Tibial nerve (tissue), 4 donors: Measurements from ENCODE around the gene PLA2G4D. TPM values are rescaled to one million over a fixed set of nuclear protein-coding genes. Genes with fewer than 3 reads are reported as not detected.

ENCODE experiments used
- DNase-seq, 2 donors: peaks; one replicate each; pipeline ENCODE4 v3.0.0-alpha.2; 2019; ENCODE audit warnings: low spot score in 2 of 2
- H3K27ac ChIP-seq, 4 donors: fragments of 200-600 bp; sonication (generic) in 3 of 4; one replicate each; pipeline ENCODE4 v1.5.1; 2017 to 2019; ENCODE audit warnings: mild to moderate bottlenecking in 1 of 4
- H3K27me3 ChIP-seq, 2 donors: fragments of 200-600 bp; sonication (generic) in 1 of 2; one replicate each; pipeline versions ENCODE4 v1.5.1 to v1.6.0; 2017 to 2019
- H3K36me3 ChIP-seq, 3 donors: fragments of 200-600 bp; sonication (generic); one replicate each; pipeline ENCODE4 v1.5.1; 2018 to 2019
- H3K4me1 ChIP-seq, 4 donors: fragments of 200-600 bp; sonication (generic) in 3 of 4; one replicate each; pipeline ENCODE4 v1.5.1; 2017 to 2019
- H3K4me3 ChIP-seq, 4 donors: fragments of 200-600 bp; sonication (generic) in 3 of 4; one replicate each; pipeline ENCODE4 v1.5.1; 2017 to 2019; ENCODE audit warnings: mild to moderate bottlenecking in 1 of 4, moderate library complexity in 1 of 4
- H3K9me3 ChIP-seq, 4 donors: fragments of 200-600 bp; sonication (generic) in 3 of 4; one replicate each; pipeline ENCODE4 v1.5.1; 2017 to 2019
- EP300 ChIP-seq, 2 donors: sonication (generic); formaldehyde crosslinking; IDR thresholded peaks; one replicate each; pipeline ENCODE4 v1.6.1; 2017; ENCODE audit warnings: antibody characterized with exemption in 2 of 2, mild to moderate bottlenecking in 1 of 2
- POLR2A ChIP-seq, 2 donors: fragments of 450-650 bp; IDR thresholded peaks; one replicate each; pipeline ENCODE4 v1.6.1; 2017; ENCODE audit warnings: antibody characterized with exemption in 2 of 2, mild to moderate bottlenecking in 2 of 2, moderate library complexity in 2 of 2
- WGBS, 2 donors: methylation state at CpG; one replicate each; pipeline ENCODE4 v1.1.5; 2018; 5-methylcytosine and 5-hydroxymethylcytosine counted together
- total RNA-seq, 4 donors: library from RNA; depleted of rRNA; stranded (reverse); fragments of >200 nt; gene quantifications; one replicate each; pipeline ENCODE4 v1.1.0, GENCODE V29; 2016
- TF ChIP-seq, protein P1 (sequence below), 5 experiments: fragments of 200-600 bp in 3 of 5; fragments of 450-650 bp in 2 of 5; sonication (generic) in 3 of 5; IDR thresholded peaks; one replicate each; pipeline ENCODE4 v1.5.1; 2016 to 2019; ENCODE audit warnings: antibody characterized with exemption in 5 of 5, mild to moderate bottlenecking in 3 of 5, moderate library complexity in 2 of 5

PLA2G4D gene
- total RNA-seq, 4 donors from 2014 or later, result not detected

GRCh38 chr15:42033214-42033873, 61.0 kb downstream of the PLA2G4D start:
- Histone ChIP-seq H3K27ac (no peak overlapping the region), H3K4me1 (no peaks in the 10 kb centered on the region), H3K36me3 (no peaks in the 10 kb centered on the region), H3K27me3 (no peaks in the 10 kb centered on the region), H3K4me3 (no peak overlapping the region), H3K9me3 (no peaks in the 10 kb centered on the region)
- no peak for DNase-seq
- TF ChIP-seq, protein P1, sequence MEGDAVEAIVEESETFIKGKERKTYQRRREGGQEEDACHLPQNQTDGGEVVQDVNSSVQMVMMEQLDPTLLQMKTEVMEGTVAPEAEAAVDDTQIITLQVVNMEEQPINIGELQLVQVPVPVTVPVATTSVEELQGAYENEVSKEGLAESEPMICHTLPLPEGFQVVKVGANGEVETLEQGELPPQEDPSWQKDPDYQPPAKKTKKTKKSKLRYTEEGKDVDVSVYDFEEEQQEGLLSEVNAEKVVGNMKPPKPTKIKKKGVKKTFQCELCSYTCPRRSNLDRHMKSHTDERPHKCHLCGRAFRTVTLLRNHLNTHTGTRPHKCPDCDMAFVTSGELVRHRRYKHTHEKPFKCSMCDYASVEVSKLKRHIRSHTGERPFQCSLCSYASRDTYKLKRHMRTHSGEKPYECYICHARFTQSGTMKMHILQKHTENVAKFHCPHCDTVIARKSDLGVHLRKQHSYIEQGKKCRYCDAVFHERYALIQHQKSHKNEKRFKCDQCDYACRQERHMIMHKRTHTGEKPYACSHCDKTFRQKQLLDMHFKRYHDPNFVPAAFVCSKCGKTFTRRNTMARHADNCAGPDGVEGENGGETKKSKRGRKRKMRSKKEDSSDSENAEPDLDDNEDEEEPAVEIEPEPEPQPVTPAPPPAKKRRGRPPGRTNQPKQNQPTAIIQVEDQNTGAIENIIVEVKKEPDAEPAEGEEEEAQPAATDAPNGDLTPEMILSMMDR (IDR thresholded peaks at IDR 0.05), result no peak
- no peak for TF ChIP-seq POLR2A (IDR thresholded peaks at IDR 0.05)
- TF ChIP-seq EP300 (IDR thresholded peaks at IDR 0.05), result no peak
- 90 to 93% methylated on average over 3 of the region's 3 CpGs for WGBS, 2 donors

GRCh38 chr15:42032376-42033213, 61.8 kb downstream of the PLA2G4D start:
- H3K4me1 ChIP-seq, result no peaks in the 10 kb centered on the region
- 88% methylated on average over 9 of the region's 9 CpGs for WGBS, 2 donors
- no peak overlapping the region for H3K27ac ChIP-seq
- no peaks in the 10 kb centered on the region for H3K36me3 ChIP-seq
- TF ChIP-seq EP300 (IDR thresholded peaks at IDR 0.05) (no peak), POLR2A (IDR thresholded peaks at IDR 0.05) (no peak)
- TF ChIP-seq, protein P1 (IDR thresholded peaks at IDR 0.05), result no peak
- H3K9me3 ChIP-seq, result no peaks in the 10 kb centered on the region
- no peaks in the 10 kb centered on the region for H3K27me3 ChIP-seq
- no peak overlapping the region for H3K4me3 ChIP-seq
- no peak for DNase-seq

DNA sequence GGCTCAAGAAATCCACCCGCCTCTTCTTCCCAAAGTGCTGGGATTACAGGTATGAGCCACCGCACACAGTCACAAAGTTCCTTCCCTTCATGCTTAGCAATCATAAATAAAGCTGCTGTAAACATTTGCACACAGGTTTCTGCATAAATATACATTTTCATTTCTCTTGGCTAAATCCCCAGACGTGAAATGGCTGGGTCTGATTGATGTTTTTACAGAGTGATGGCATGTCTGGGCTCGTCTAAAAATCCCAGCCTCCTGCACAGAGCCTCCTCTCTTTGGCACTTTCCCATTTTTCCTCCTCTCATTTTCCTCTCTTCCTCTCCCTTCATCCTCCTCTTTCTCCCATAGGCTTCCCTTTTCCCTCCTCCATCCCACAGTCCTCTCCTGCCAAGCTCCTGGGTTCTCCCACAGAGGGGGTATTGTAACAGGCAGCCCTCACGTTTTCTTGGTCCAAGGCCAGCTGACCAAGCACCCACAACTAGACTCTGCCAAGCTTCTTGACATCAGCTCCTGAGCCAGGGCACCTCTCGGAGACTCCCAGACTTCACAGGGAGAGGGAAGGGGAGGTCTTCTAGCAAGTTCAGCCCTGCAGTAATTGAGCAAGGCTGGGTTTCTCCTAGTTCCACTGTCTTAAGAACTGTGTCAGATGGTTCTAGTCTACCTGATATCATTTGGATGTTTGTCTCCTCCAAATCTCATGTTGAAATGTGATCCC, 63.0 kb downstream of the PLA2G4D start:
- no peaks in the 10 kb centered on the region for H3K27me3 ChIP-seq
- H3K27ac ChIP-seq, result no peak overlapping the region
- no peak for DNase-seq
- no peaks in the 10 kb centered on the region for H3K4me1 ChIP-seq
- no peak overlapping the region for H3K4me3 ChIP-seq
- 52% methylated on average over 6 of the region's 6 CpGs for WGBS, 2 donors
- no peaks in the 10 kb centered on the region for H3K9me3 ChIP-seq
- TF ChIP-seq, protein P1 (IDR thresholded peaks at IDR 0.05), result no peak
- TF ChIP-seq POLR2A (IDR thresholded peaks at IDR 0.05) (no peak), EP300 (IDR thresholded peaks at IDR 0.05) (no peak)
- no peaks in the 10 kb centered on the region for H3K36me3 ChIP-seq

DNA sequence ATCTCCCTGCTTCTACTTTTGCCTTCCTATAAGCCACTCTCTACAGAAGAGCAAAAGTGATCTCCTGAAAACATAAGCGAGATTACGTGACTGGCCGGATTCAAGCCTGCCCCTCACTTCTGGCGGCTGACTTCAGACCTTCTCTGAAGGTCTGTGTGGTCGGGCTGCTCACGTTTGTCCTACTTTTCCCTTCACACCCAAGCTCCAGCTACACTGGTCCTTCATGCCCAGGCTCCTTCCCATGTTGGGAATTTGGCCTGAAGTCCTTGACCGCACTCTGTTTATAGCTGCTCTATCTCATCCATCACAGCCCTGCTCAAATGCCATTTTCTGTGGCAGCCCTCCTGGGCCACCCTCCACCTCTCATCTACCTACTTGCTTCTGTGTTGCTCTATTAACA, 66.8 kb downstream of the PLA2G4D start:
- Histone ChIP-seq H3K4me3 (no peak overlapping the region), H3K36me3 (no peaks in the 10 kb centered on the region), H3K27me3 (no peaks in the 10 kb centered on the region), H3K4me1 (no peaks in the 10 kb centered on the region), H3K27ac (no peak overlapping the region), H3K9me3 (peaks cover 0 to 1% (median 0%) of the 10 kb centered on the region in 4 donors)
- TF ChIP-seq POLR2A (IDR thresholded peaks at IDR 0.05), result no peak
- TF ChIP-seq, protein P1 (IDR thresholded peaks at IDR 0.05), result no peak
- no peak for TF ChIP-seq EP300 (IDR thresholded peaks at IDR 0.05)
- DNase-seq, result no peak
- 82% methylated on average over 7 of the region's 7 CpGs for WGBS, 2 donors
